Neural cell (in vitro differentiated cells): Measurements from ENCODE around the gene SMAD4. TPM values are rescaled to one million over a fixed set of nuclear protein-coding genes. Genes with fewer than 3 reads are reported as not detected.

Experiments
- H2AFZ ChIP-seq: fragments of 200-600, 300-800 bp; sonication (generic), shearing (Covaris generic); 2 replicates; pipeline ENCODE4 v1.6.0; 2014; ENCODE audit warnings: low read depth, mild to moderate bottlenecking, antibody characterized with exemption, low read length, moderate library complexity
- H3F3A ChIP-seq: fragments of 200-600 bp; shearing (Covaris generic); 2 replicates; pipeline ENCODE4 v1.6.1; 2016; ENCODE audit warnings: mild to moderate bottlenecking, moderate library complexity, mixed read lengths, antibody characterized with exemption, low read length; ENCODE audit not compliant: insufficient read depth, poor library complexity, severe bottlenecking
- H3K27ac ChIP-seq: fragments of 200-600, 300-800 bp; sonication (generic), shearing (Covaris generic); 2 replicates; pipeline ENCODE4 v1.5.1; 2014; ENCODE audit warnings: mild to moderate bottlenecking, low read length, moderate library complexity
- H3K27me3 ChIP-seq: fragments of 300-800, 200-600 bp; sonication (generic), shearing (Covaris generic); 2 replicates; pipeline ENCODE4 v1.6.0; 2014; ENCODE audit warnings: mild to moderate bottlenecking, low read depth, low read length, moderate library complexity; ENCODE audit not compliant: insufficient read depth
- H3K36me3 ChIP-seq: fragments of 300-800, 200-600 bp; sonication (generic), shearing (Covaris generic); 2 replicates; pipeline ENCODE4 v1.5.1; 2014; ENCODE audit warnings: mild to moderate bottlenecking, antibody characterized with exemption, low read length, moderate library complexity; ENCODE audit not compliant: insufficient read depth
- H3K4me2 ChIP-seq: fragments of 300-800, 200-600 bp; sonication (generic), shearing (Covaris generic); 2 replicates; pipeline ENCODE4 v1.6.0; 2014; ENCODE audit warnings: mild to moderate bottlenecking, low read length
- H3K4me3 ChIP-seq: fragments of 300-800, 200-600 bp; sonication (generic), shearing (Covaris generic); 2 replicates; pipeline ENCODE4 v1.5.1; 2014; ENCODE audit warnings: mild to moderate bottlenecking, low read length, moderate library complexity
- H3K79me2 ChIP-seq: fragments of 200-600 bp; shearing (Covaris generic); replicated peaks from 2 replicates; pipeline ENCODE4 v1.6.0; 2014; ENCODE audit warnings: mild to moderate bottlenecking, low read length, moderate library complexity; ENCODE audit not compliant: insufficient read depth
- H3K9ac ChIP-seq: fragments of 300-800, 200-600 bp; sonication (generic), shearing (Covaris generic); 2 replicates; pipeline ENCODE4 v1.6.1; 2016; ENCODE audit warnings: mild to moderate bottlenecking, low read length, mixed read lengths
- H3K9me2 ChIP-seq: fragments of 200-600 bp; shearing (Covaris generic); 2 replicates; pipeline ENCODE4 v1.6.1; 2016; ENCODE audit warnings: mild to moderate bottlenecking, low read length, mixed read lengths; ENCODE audit not compliant: insufficient read depth
- H3K9me3 ChIP-seq: fragments of 200-600, 300-800 bp; sonication (generic), shearing (Covaris generic); 2 replicates; pipeline ENCODE4 v1.6.1; 2016; ENCODE audit warnings: mild to moderate bottlenecking, mixed run types, low read length, moderate library complexity, mixed read lengths
- H4K20me1 ChIP-seq: fragments of 200-600 bp; shearing (Covaris generic); 2 replicates; pipeline ENCODE4 v1.6.1; 2016; ENCODE audit warnings: mild to moderate bottlenecking, mixed run types; ENCODE audit not compliant: insufficient read depth
- CTCF ChIP-seq: fragments of 450-650 bp; IDR thresholded peaks from 2 replicates; pipeline ENCODE4 v1.5.1; 2014; ENCODE audit warnings: antibody characterized with exemption, mild to moderate bottlenecking, moderate library complexity; ENCODE audit not compliant: poor library complexity, severe bottlenecking
- EP300 ChIP-seq: fragments of 450-650 bp; conservative IDR thresholded peaks from 2 replicates; pipeline ENCODE4 v1.6.1; 2014; ENCODE audit warnings: antibody characterized with exemption, mild to moderate bottlenecking, moderate library complexity; ENCODE audit not compliant: poor library complexity, severe bottlenecking
- MXI1 ChIP-seq: fragments of 450-650 bp; conservative IDR thresholded peaks from 2 replicates; pipeline ENCODE4 v1.6.1; 2014; ENCODE audit warnings: antibody characterized with exemption, mild to moderate bottlenecking; ENCODE audit not compliant: poor library complexity, severe bottlenecking
- POLR2AphosphoS5 ChIP-seq: IDR thresholded peaks from 2 replicates; pipeline ENCODE4 v1.6.1; 2012
- RAD21 ChIP-seq: fragments of 450-650 bp; conservative IDR thresholded peaks from 2 replicates; pipeline ENCODE4 v1.6.1; 2014; ENCODE audit warnings: antibody characterized with exemption, mild to moderate bottlenecking, moderate library complexity
- REST ChIP-seq: IDR thresholded peaks from 2 replicates; pipeline ENCODE4 v1.6.1; 2012; ENCODE audit warnings: borderline replicate concordance
- SMC3 ChIP-seq: fragments of 450-650 bp; conservative IDR thresholded peaks from 2 replicates; pipeline ENCODE4 v1.6.1; 2014; ENCODE audit warnings: antibody characterized with exemption, mild to moderate bottlenecking, moderate library complexity; ENCODE audit not compliant: poor library complexity
- TAF1 ChIP-seq: IDR thresholded peaks from 2 replicates; pipeline ENCODE4 v1.6.1; 2012; ENCODE audit warnings: low read depth
- polyA plus RNA-seq: library from polyadenylated mRNA; depleted of rRNA; stranded (reverse); fragments of >200 nt; gene quantifications from 2 replicates; pipeline ENCODE4 v1.2.3, GENCODE V29; 2014

The SMAD4 gene
- polyA plus RNA-seq, 1 donor from 2014 or later = 40.2 TPM

- H2AFZ ChIP-seq = no peak overlapping the region
- H3K27ac ChIP-seq = no peak overlapping the region
- TF ChIP-seq TAF1 (no peak), REST (no peak), RAD21 (no peak), EP300 (no peak), MXI1 (no peak), CTCF (no peak), SMC3 (no peak), POLR2AphosphoS5 (no peak)
- H3F3A ChIP-seq = no peaks in the 10 kb centered on the region
- H3K9me2 ChIP-seq = no peaks in the 10 kb centered on the region
- no peak overlapping the region for H3K9ac ChIP-seq
- no peaks in the 10 kb centered on the region for H3K79me2 ChIP-seq
- H3K4me2 ChIP-seq = no peak overlapping the region
- no peak overlapping the region for H3K4me3 ChIP-seq
- no peaks in the 10 kb centered on the region for H3K9me3 ChIP-seq
- H3K27me3 ChIP-seq = no peaks in the 10 kb centered on the region
- no peaks in the 10 kb centered on the region for H3K36me3 ChIP-seq
- no peaks in the 10 kb centered on the region for H4K20me1 ChIP-seq
Observed at GRCh38 chr18:51123481-51123880, 93.5 kb downstream of the SMAD4 start.

GRCh38 chr18:51123936-51124486 lies 94.0 kb downstream of the SMAD4 start:
- no peaks in the 10 kb centered on the region for H3F3A ChIP-seq
- no peaks in the 10 kb centered on the region for H3K27me3 ChIP-seq
- no peak overlapping the region for H3K27ac ChIP-seq
- H2AFZ ChIP-seq = no peak overlapping the region
- no peak overlapping the region for H3K4me2 ChIP-seq
- H3K79me2 ChIP-seq = no peaks in the 10 kb centered on the region
- H4K20me1 ChIP-seq = no peaks in the 10 kb centered on the region
- H3K9me3 ChIP-seq = no peaks in the 10 kb centered on the region
- H3K36me3 ChIP-seq = no peaks in the 10 kb centered on the region
- no peaks in the 10 kb centered on the region for H3K9me2 ChIP-seq
- no peak overlapping the region for H3K9ac ChIP-seq
- TF ChIP-seq CTCF = no peak
- TF ChIP-seq EP300 = no peak
- TF ChIP-seq RAD21 = no peak
- TF ChIP-seq POLR2AphosphoS5 = no peak
- no peak for TF ChIP-seq TAF1
- H3K4me3 ChIP-seq = no peak overlapping the region
